ENCODE results near the gene HINFP. TPM values are rescaled to one million over a fixed set of nuclear protein-coding genes. Genes with fewer than 3 reads are reported as not detected.

HINFP gene
- total RNA-seq, 1 experiment from 2014 or later: 23.4 TPM

DNA sequence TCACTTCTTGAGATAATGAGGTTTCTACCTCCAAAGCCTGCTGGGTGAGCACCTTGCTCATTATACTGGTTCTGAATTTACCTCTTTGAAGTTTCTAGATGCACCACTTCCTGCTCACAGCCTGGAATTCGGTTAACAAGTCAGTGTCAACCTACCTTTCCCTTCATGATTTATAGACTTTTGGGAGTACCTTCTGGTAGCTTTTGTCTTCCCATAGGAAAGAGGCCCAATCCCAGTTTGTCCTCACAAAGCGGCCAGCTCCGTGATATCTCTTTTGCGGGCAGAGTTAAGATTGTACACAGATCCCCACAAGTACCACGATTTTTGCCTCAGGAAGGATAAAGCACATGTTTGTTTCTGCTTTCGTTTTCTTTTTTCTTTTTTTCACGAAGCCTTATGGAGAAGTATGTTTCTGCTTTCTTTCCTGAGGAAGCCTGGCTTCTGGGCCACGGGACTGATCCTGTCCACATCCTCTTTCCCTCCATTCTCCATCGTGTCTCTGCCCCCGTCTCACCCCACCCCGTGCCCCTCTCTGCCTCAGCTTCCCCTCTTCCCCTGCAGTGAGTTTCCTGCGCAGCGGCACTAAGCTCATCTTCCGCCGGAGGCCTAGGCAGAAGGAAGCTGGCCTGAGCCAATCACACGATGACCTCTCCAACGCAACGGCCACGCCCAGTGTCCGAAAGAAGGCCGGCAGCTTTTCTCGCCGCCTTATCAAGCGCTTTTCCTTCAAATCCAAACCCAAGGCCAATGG lies 5.7 kb upstream of the HINFP start:
- ChIA-PET CTCF (no interaction called here), POLR2A (interaction anchor here (0.7 kb wide), 1 partner anchor 14 kb away, joined by 3 read pairs; the partner anchor contains the start of gene DPAGT1)
- Mint-ChIP-seq H3K36me3 (ENCODE audit: insufficient read depth, unreplicated experiment) (peaks cover 43% of the 10 kb centered on the region), H3K9me3 (ENCODE audit: unreplicated experiment) (no peaks in the 10 kb centered on the region), H3K4me1 (ENCODE audit: insufficient read depth, unreplicated experiment) (peaks cover 13% of the 10 kb centered on the region), H3K27me3 (ENCODE audit: insufficient read depth, unreplicated experiment) (no peaks in the 10 kb centered on the region), H3K4me3 (ENCODE audit: unreplicated experiment) (no peak overlapping the region), H3K27ac (ENCODE audit: low read depth, unreplicated experiment) (no peak overlapping the region)
- DNase-seq (ENCODE audit: unreplicated experiment): no peak
- TF ChIP-seq, protein P1, sequence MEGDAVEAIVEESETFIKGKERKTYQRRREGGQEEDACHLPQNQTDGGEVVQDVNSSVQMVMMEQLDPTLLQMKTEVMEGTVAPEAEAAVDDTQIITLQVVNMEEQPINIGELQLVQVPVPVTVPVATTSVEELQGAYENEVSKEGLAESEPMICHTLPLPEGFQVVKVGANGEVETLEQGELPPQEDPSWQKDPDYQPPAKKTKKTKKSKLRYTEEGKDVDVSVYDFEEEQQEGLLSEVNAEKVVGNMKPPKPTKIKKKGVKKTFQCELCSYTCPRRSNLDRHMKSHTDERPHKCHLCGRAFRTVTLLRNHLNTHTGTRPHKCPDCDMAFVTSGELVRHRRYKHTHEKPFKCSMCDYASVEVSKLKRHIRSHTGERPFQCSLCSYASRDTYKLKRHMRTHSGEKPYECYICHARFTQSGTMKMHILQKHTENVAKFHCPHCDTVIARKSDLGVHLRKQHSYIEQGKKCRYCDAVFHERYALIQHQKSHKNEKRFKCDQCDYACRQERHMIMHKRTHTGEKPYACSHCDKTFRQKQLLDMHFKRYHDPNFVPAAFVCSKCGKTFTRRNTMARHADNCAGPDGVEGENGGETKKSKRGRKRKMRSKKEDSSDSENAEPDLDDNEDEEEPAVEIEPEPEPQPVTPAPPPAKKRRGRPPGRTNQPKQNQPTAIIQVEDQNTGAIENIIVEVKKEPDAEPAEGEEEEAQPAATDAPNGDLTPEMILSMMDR (IDR thresholded peaks at IDR 0.05; ENCODE audit: unreplicated experiment): no peak
- intact Hi-C loops (cut with micrococcal nuclease): no loop called here
- no TSS peak for BruUV-seq (replicated peaks)

DNA sequence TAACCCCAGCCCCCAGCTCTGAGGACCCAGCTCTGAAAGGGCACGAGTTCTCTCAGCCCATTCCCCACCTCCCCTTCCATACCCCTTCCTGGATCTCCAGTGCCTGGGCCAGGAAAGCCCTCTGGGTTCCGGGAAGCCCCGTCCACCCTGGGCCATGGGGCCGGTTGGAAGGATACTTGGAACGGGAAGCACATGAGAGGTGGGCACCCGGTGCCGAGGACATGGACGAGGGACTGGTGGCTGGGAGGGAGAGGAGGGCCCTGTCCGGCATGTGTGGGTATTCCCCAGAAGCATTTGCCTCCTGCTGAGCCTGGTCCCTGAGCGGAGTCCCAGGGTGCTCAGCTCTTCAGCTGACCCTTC lies 5.2 kb upstream of the HINFP start:
- BruUV-seq (replicated peaks): no TSS peak
- H3K27ac Mint-ChIP-seq (ENCODE audit: low read depth, unreplicated experiment): no peak overlapping the region
- TF ChIP-seq, protein P1 (IDR thresholded peaks at IDR 0.05; ENCODE audit: unreplicated experiment): no peak
- CTCF ChIA-PET: no interaction called here
- POLR2A ChIA-PET: interaction anchor here (0.7 kb wide), 1 partner anchor 14 kb away, joined by 3 read pairs; the partner anchor contains the start of gene DPAGT1
- DNase-seq (ENCODE audit: unreplicated experiment): no peak
- H3K36me3 Mint-ChIP-seq (ENCODE audit: insufficient read depth, unreplicated experiment): peaks cover 43% of the 10 kb centered on the region
- H3K27me3 Mint-ChIP-seq (ENCODE audit: insufficient read depth, unreplicated experiment): no peaks in the 10 kb centered on the region
- H3K4me3 Mint-ChIP-seq (ENCODE audit: unreplicated experiment): no peak overlapping the region
- H3K9me3 Mint-ChIP-seq (ENCODE audit: unreplicated experiment): no peaks in the 10 kb centered on the region
- peaks cover 15% of the 10 kb centered on the region for H3K4me1 Mint-ChIP-seq (ENCODE audit: insufficient read depth, unreplicated experiment)
- intact Hi-C loops (cut with micrococcal nuclease): no loop called here

DNA sequence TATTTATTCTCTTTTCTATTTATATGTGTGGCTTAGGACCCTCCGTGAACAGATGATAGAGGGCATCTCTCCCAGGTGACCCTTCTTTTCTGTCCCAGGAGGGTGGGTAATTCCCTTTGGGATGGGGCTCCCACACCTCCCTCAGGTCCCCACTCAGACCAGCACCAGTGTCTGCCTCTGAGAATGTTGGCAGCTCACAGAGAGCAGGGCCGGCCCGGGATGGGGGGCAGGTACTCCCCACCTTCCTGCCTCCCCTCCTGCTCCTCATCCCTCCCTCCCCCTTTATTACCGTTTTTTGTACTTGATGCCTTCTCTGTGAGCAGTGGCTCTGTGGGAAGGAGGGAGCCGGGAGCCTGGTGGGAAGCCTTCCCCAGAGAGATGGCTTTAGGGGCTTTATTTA lies 4.8 kb upstream of the HINFP start:
- intact Hi-C loops (cut with micrococcal nuclease): no loop called here
- H3K4me1 Mint-ChIP-seq (ENCODE audit: insufficient read depth, unreplicated experiment): peaks cover 15% of the 10 kb centered on the region
- no peaks in the 10 kb centered on the region for H3K27me3 Mint-ChIP-seq (ENCODE audit: insufficient read depth, unreplicated experiment)
- peaks cover 42% of the 10 kb centered on the region for H3K36me3 Mint-ChIP-seq (ENCODE audit: insufficient read depth, unreplicated experiment)
- ChIA-PET CTCF (no interaction called here), POLR2A (interaction anchor here (0.7 kb wide), 1 partner anchor 15 kb away, joined by 3 read pairs; the partner anchor contains the start of gene DPAGT1)
- TF ChIP-seq, protein P1 (IDR thresholded peaks at IDR 0.05; ENCODE audit: unreplicated experiment): no peak
- DNase-seq (ENCODE audit: unreplicated experiment): no peak
- BruUV-seq (replicated peaks): no TSS peak
- no peak overlapping the region for H3K27ac Mint-ChIP-seq (ENCODE audit: low read depth, unreplicated experiment)
- H3K4me3 Mint-ChIP-seq (ENCODE audit: unreplicated experiment): no peak overlapping the region
- no peaks in the 10 kb centered on the region for H3K9me3 Mint-ChIP-seq (ENCODE audit: unreplicated experiment)

DNA sequence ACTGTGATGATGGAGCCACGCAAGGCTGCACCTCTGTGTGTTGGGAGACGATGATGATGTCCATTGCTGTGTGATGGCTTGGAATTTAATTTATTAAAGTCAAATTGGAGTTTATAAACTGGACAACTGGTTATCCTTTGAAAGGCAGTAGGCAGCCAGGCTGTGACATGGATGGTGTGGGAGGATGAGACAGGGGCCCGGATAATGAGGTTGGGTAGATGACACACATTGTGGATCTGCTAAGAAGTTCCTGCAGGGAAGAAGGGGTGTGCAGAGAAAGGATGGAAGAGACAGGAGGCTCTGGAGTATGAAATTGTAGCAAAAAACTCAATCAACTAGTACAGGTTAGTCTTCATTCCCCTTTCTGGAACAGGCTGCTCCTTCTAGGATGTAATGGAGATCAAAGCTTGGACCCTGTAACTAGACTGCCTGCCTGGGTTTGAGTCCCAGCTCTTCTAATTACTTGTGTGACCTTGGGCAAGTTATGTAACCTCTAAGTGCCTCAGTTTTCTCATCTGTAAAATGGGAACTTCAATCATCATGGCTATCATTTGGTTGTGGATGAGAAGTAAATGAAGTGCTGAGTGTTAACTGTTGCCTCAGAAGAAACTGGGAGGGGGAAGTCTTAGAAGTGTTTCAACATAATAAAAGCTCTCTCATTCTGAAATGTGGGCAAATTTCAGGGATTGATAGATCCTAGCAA lies 4.2 kb upstream of the HINFP start:
- intact Hi-C loops (cut with micrococcal nuclease): no loop called here
- ChIA-PET CTCF (interaction anchor here (0.6 kb wide), 1 partner anchor 26 kb away, joined by 3 read pairs; no protein-coding TSS in a partner anchor), POLR2A (no interaction called here)
- Mint-ChIP-seq H3K36me3 (ENCODE audit: insufficient read depth, unreplicated experiment) (peaks cover 36% of the 10 kb centered on the region), H3K27me3 (ENCODE audit: insufficient read depth, unreplicated experiment) (no peaks in the 10 kb centered on the region), H3K4me3 (ENCODE audit: unreplicated experiment) (no peak overlapping the region), H3K9me3 (ENCODE audit: unreplicated experiment) (no peaks in the 10 kb centered on the region), H3K27ac (ENCODE audit: low read depth, unreplicated experiment) (no peak overlapping the region), H3K4me1 (ENCODE audit: insufficient read depth, unreplicated experiment) (peaks cover 20% of the 10 kb centered on the region)
- DNase-seq (ENCODE audit: unreplicated experiment): no peak
- no TSS peak for BruUV-seq (replicated peaks)
- TF ChIP-seq, protein P1 (IDR thresholded peaks at IDR 0.05; ENCODE audit: unreplicated experiment): no peak
